Retinal pigment epithelial cell (primary cell): ENCODE results near the gene SH3RF3.

ENCODE experiments used
- DNase-seq: peaks from one replicate; pipeline ENCODE4 v3.0.0-alpha.2; 2010; ENCODE audit warnings: low read depth
- H3K4me3 ChIP-seq: 2 replicates; pipeline ENCODE4 v1.5.1; 2011; ENCODE audit warnings: mild to moderate bottlenecking, low read length, control low read depth, moderate library complexity
- CTCF ChIP-seq: conservative IDR thresholded peaks from 2 replicates; pipeline ENCODE4 v1.5.1; 2011; ENCODE audit warnings: low read depth, low read length, control low read depth, inconsistent platforms

The SH3RF3 gene

GRCh38 chr2:109348671-109349502 lies 219.9 kb downstream of the SH3RF3 start:
- no peak for DNase-seq
- no peak overlapping the region for H3K4me3 ChIP-seq
- no peak for TF ChIP-seq CTCF

- no peak for DNase-seq
- TF ChIP-seq CTCF, result no peak
- no peak overlapping the region for H3K4me3 ChIP-seq
Measured at GRCh38 chr2:109349503-109350465, 220.8 kb downstream of the SH3RF3 start.

- no peak for DNase-seq
Measured at GRCh38 chr2:109350526-109350925, 221.5 kb downstream of the SH3RF3 start.

GRCh38 chr2:109351164-109351756 lies 222.3 kb downstream of the SH3RF3 start:
- H3K4me3 ChIP-seq, result no peak overlapping the region
- DNase-seq, result peak; percentile 9
- no peak for TF ChIP-seq CTCF

More at GRCh38 chr2:109350526-109350925, 221.5 kb downstream of the SH3RF3 start:
- no peak for TF ChIP-seq CTCF
- H3K4me3 ChIP-seq, result no peak overlapping the region

GRCh38 chr2:109352056-109352897 lies 223.3 kb downstream of the SH3RF3 start:
- DNase-seq, result no peak
- no peak for TF ChIP-seq CTCF
- no peak overlapping the region for H3K4me3 ChIP-seq
